Endometrial microvascular endothelial cells (primary cell): ENCODE data around the gene ZHX3. TPM values are rescaled to one million over a fixed set of nuclear protein-coding genes. Genes with fewer than 3 reads are reported as not detected.
"Not testable (repeated sequence)": the region's sequence is repeated elsewhere in the genome, so short reads cannot be mapped to it uniquely, and the experiment has no call there.

Experiments used
- in situ Hi-C: cut with HindIII; loops from 2 replicates; pipeline ENCODE4 v1.10.0; 2017; ENCODE audit warnings: low sequenced_read_pairs, low pct_unique_long_range_greater_than_20kb; ENCODE audit errors: inconsistent ontology term
- total RNA-seq: library from RNA; depleted of rRNA; stranded (reverse); fragments of >200 nt; gene quantifications from one replicate; pipeline ENCODE4 v1.2.3, GENCODE V29; 2015; ENCODE audit errors: inconsistent ontology term

ZHX3 gene
- total RNA-seq, 1 donor from 2014 or later: 10.2 TPM

GRCh38 chr20:41242352-41242751 lies 75.2 kb downstream of the ZHX3 start:
- in situ Hi-C loops: no loop called here

GRCh38 chr20:41237233-41237632 lies 80.3 kb downstream of the ZHX3 start:
- in situ Hi-C loops: not testable (repeated sequence)

GRCh38 chr20:41236818-41237217 lies 80.7 kb downstream of the ZHX3 start:
- in situ Hi-C loops: not testable (repeated sequence)

- in situ Hi-C loops: no loop called here
Observed at GRCh38 chr20:41234546-41234945, 83.0 kb downstream of the ZHX3 start.

GRCh38 chr20:41234041-41234440 lies 83.5 kb downstream of the ZHX3 start:
- in situ Hi-C loops: no loop called here

- in situ Hi-C loops: no loop called here
Observed at GRCh38 chr20:41232973-41233926, 84.3 kb downstream of the ZHX3 start.

GRCh38 chr20:41231136-41231535 lies 86.4 kb downstream of the ZHX3 start:
- in situ Hi-C loops: no loop called here

- in situ Hi-C loops: no loop called here
Observed at GRCh38 chr20:41230136-41230535, 87.4 kb downstream of the ZHX3 start.

GRCh38 chr20:41229259-41229658 lies 88.3 kb downstream of the ZHX3 start:
- in situ Hi-C loops: no loop called here

GRCh38 chr20:41228858-41229257 lies 88.7 kb downstream of the ZHX3 start:
- in situ Hi-C loops: no loop called here

- in situ Hi-C loops: no loop called here
Observed at GRCh38 chr20:41226426-41226825, 91.1 kb downstream of the ZHX3 start.

- in situ Hi-C loops: no loop called here
Observed at GRCh38 chr20:41225091-41225490, 92.4 kb downstream of the ZHX3 start.

- in situ Hi-C loops: no loop called here
Observed at GRCh38 chr20:41224281-41224680, 93.2 kb downstream of the ZHX3 start.

GRCh38 chr20:41223112-41223511 lies 94.4 kb downstream of the ZHX3 start:
- in situ Hi-C loops: no loop called here

GRCh38 chr20:41222703-41223102 lies 94.8 kb downstream of the ZHX3 start:
- in situ Hi-C loops: no loop called here

- in situ Hi-C loops: no loop called here
Observed at GRCh38 chr20:41222296-41222695, 95.2 kb downstream of the ZHX3 start.

- in situ Hi-C loops: no loop called here
Observed at GRCh38 chr20:41221614-41222218, 95.8 kb downstream of the ZHX3 start.

- in situ Hi-C loops: no loop called here
Observed at GRCh38 chr20:41219824-41220223, 97.7 kb downstream of the ZHX3 start.

- in situ Hi-C loops: no loop called here
Observed at GRCh38 chr20:41218466-41218865, 99.1 kb downstream of the ZHX3 start.

GRCh38 chr20:41217422-41217821 lies 100.1 kb downstream of the ZHX3 start:
- in situ Hi-C loops: no loop called here
